Vagina (tissue), 2 donors: ENCODE results near the gene IZUMO2.

ENCODE experiments used
- POLR2A ChIP-seq, 2 donors: fragments of 450-650 bp; IDR thresholded peaks; one replicate each; pipeline ENCODE4 v1.6.1; 2017; ENCODE audit warnings: antibody characterized with exemption in 2 of 2, mild to moderate bottlenecking in 2 of 2, moderate library complexity in 2 of 2
- POLR2AphosphoS5 ChIP-seq, 2 donors: sonication (generic); formaldehyde crosslinking; IDR thresholded peaks; one replicate each; pipeline ENCODE4 v1.9.0; 2017; ENCODE audit warnings: antibody characterized with exemption in 2 of 2, mild to moderate bottlenecking in 2 of 2, low read depth in 1 of 2; ENCODE audit not compliant: insufficient read depth in 1 of 2
- TF ChIP-seq, protein P1 (sequence below), 3 experiments: fragments of 450-650 bp in 2 of 3; fragments of 200-600 bp in 1 of 3; sonication (generic) in 1 of 3; IDR thresholded peaks; one replicate each; pipeline ENCODE4 v1.5.1; 2017 to 2019; ENCODE audit warnings: antibody characterized with exemption in 3 of 3, mild to moderate bottlenecking in 2 of 3, moderate library complexity in 2 of 3

DNA sequence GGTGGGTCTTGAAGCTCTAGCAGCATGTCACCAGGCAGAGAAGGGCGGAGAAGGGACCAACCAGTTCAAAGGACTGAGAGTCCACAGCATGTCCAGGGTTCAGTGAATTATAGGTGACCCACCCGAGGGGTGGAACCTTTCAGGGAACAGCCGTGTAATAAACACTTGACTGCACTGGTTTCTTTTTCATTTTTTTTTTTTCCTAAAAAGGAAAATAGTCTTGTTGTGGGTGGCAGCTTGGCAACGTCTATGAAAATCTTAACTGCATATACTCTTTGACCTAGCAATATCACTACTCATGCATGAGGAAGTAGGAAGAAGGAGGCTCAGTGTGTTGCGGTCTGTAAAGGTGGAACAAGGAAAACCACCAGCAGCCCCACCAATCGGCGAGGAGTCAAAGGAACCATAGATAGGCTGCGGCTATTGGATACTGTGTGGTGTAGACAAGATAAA, 27.4 kb upstream of the IZUMO2 start:
- TF ChIP-seq, protein P1, sequence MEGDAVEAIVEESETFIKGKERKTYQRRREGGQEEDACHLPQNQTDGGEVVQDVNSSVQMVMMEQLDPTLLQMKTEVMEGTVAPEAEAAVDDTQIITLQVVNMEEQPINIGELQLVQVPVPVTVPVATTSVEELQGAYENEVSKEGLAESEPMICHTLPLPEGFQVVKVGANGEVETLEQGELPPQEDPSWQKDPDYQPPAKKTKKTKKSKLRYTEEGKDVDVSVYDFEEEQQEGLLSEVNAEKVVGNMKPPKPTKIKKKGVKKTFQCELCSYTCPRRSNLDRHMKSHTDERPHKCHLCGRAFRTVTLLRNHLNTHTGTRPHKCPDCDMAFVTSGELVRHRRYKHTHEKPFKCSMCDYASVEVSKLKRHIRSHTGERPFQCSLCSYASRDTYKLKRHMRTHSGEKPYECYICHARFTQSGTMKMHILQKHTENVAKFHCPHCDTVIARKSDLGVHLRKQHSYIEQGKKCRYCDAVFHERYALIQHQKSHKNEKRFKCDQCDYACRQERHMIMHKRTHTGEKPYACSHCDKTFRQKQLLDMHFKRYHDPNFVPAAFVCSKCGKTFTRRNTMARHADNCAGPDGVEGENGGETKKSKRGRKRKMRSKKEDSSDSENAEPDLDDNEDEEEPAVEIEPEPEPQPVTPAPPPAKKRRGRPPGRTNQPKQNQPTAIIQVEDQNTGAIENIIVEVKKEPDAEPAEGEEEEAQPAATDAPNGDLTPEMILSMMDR (IDR thresholded peaks at IDR 0.05) = no peak
- TF ChIP-seq POLR2A (IDR thresholded peaks at IDR 0.05) = no peak
- TF ChIP-seq POLR2AphosphoS5 (IDR thresholded peaks at IDR 0.05; ENCODE audit: insufficient read depth in 1 of 2, low read depth in 1 of 2) = no peak
